IPS DF 6.9 (cell line): Measurements from ENCODE around the gene PRXL2B.

Experiments used
- DNase-seq: peaks from one replicate; pipeline ENCODE4 v3.0.0-alpha.2; 2013; ENCODE audit warnings: low read depth, low spot score
- H3K27ac ChIP-seq: one replicate; pipeline ENCODE4 v1.5.1; 2013; ENCODE audit warnings: low read length, control low read depth
- H3K27me3 ChIP-seq: 2 replicates; pipeline ENCODE4 v1.6.1; 2013; ENCODE audit warnings: mild to moderate bottlenecking, low read length; ENCODE audit not compliant: control insufficient read depth, insufficient read depth
- H3K36me3 ChIP-seq: 2 replicates; pipeline ENCODE4 v1.6.1; 2013; ENCODE audit warnings: low read length; ENCODE audit not compliant: control insufficient read depth, insufficient read depth
- H3K4me1 ChIP-seq: 2 replicates; pipeline ENCODE4 v1.6.1; 2013; ENCODE audit warnings: low read length; ENCODE audit not compliant: control insufficient read depth, insufficient read depth
- H3K4me3 ChIP-seq: 2 replicates; pipeline ENCODE4 v1.5.1; 2013; ENCODE audit warnings: mild to moderate bottlenecking, low read length
- H3K9me3 ChIP-seq: 2 replicates; pipeline ENCODE4 v1.6.1; 2013; ENCODE audit warnings: low read length, inconsistent platforms; ENCODE audit not compliant: control insufficient read depth, insufficient read depth
- WGBS: extraction: QIAGEN DNeasy Blood & Tissue Kit; methylation state at CpG from one replicate; pipeline ENCODE4 v1.1.7; 2013; ENCODE audit warnings: mixed read lengths, missing lambda C conversion rate; ENCODE audit not compliant: insufficient read length, insufficient coverage; 5-methylcytosine and 5-hydroxymethylcytosine counted together

Gene PRXL2B

GRCh38 chr1:2609319-2610035, 22.9 kb downstream of the PRXL2B start:
- peaks cover 31% of the 10 kb centered on the region for H3K9me3 ChIP-seq
- H3K4me1 ChIP-seq, result no peaks in the 10 kb centered on the region
- H3K27me3 ChIP-seq, result no peaks in the 10 kb centered on the region
- DNase-seq, result no peak
- no peak overlapping the region for H3K27ac ChIP-seq
- no peaks in the 10 kb centered on the region; the same call in 1 of the 2 replicates for H3K36me3 ChIP-seq
- WGBS, result no CpG with 5 or more reads among the region's 34 CpGs
- H3K4me3 ChIP-seq, result no peak overlapping the region

GRCh38 chr1:2610036-2610959, 23.7 kb downstream of the PRXL2B start:
- H3K4me3 ChIP-seq, result no peak overlapping the region
- no peaks in the 10 kb centered on the region; the same call in 1 of the 2 replicates for H3K36me3 ChIP-seq
- no peaks in the 10 kb centered on the region for H3K4me1 ChIP-seq
- no peaks in the 10 kb centered on the region for H3K27me3 ChIP-seq
- DNase-seq, result no peak
- no CpG with 5 or more reads among the region's 21 CpGs for WGBS
- peaks cover 28% of the 10 kb centered on the region for H3K9me3 ChIP-seq
- H3K27ac ChIP-seq, result no peak overlapping the region

GRCh38 chr1:2611031-2611501, 24.5 kb downstream of the PRXL2B start:
- Histone ChIP-seq H3K4me1 (no peaks in the 10 kb centered on the region), H3K27me3 (no peaks in the 10 kb centered on the region)

GRCh38 chr1:2611621-2612437, 25.3 kb downstream of the PRXL2B start:
- Histone ChIP-seq H3K36me3 (no peaks in the 10 kb centered on the region; the same call in 1 of the 2 replicates), H3K27me3 (no peaks in the 10 kb centered on the region), H3K4me3 (no peak overlapping the region), H3K9me3 (peaks cover 24% of the 10 kb centered on the region), H3K4me1 (no peaks in the 10 kb centered on the region), H3K27ac (no peak overlapping the region)
- no peak for DNase-seq
- WGBS, result no CpG with 5 or more reads among the region's 19 CpGs

More at GRCh38 chr1:2611031-2611501, 24.5 kb downstream of the PRXL2B start:
- Histone ChIP-seq H3K36me3 (no peaks in the 10 kb centered on the region; the same call in 1 of the 2 replicates), H3K4me3 (no peak overlapping the region), H3K9me3 (peaks cover 26% of the 10 kb centered on the region), H3K27ac (no peak overlapping the region)
- no peak for DNase-seq
- WGBS, result no CpG with 5 or more reads among the region's 24 CpGs

GRCh38 chr1:2612591-2613365, 26.2 kb downstream of the PRXL2B start:
- Histone ChIP-seq H3K4me1 (no peaks in the 10 kb centered on the region), H3K36me3 (no peaks in the 10 kb centered on the region; the same call in 1 of the 2 replicates), H3K27me3 (no peaks in the 10 kb centered on the region), H3K4me3 (no peak overlapping the region), H3K9me3 (peaks cover 23% of the 10 kb centered on the region), H3K27ac (no peak overlapping the region)
- no peak for DNase-seq
- no CpG with 5 or more reads among the region's 11 CpGs for WGBS

GRCh38 chr1:2614145-2614544, 27.6 kb downstream of the PRXL2B start:
- no peaks in the 10 kb centered on the region for H3K4me1 ChIP-seq
- no peak for DNase-seq
- H3K4me3 ChIP-seq, result no peak overlapping the region
- WGBS, result no CpG with 5 or more reads among the region's 2 CpGs
- no peaks in the 10 kb centered on the region; the same call in 1 of the 2 replicates for H3K36me3 ChIP-seq
- peaks cover 21% of the 10 kb centered on the region for H3K9me3 ChIP-seq
- H3K27ac ChIP-seq, result no peak overlapping the region
- no peaks in the 10 kb centered on the region for H3K27me3 ChIP-seq

GRCh38 chr1:2617971-2618470, 31.4 kb downstream of the PRXL2B start:
- H3K36me3 ChIP-seq, result no peaks in the 10 kb centered on the region
- H3K4me3 ChIP-seq, result no peak overlapping the region
- H3K27me3 ChIP-seq, result no peaks in the 10 kb centered on the region
- no peak for DNase-seq
- H3K27ac ChIP-seq, result no peak overlapping the region
- peaks cover 12% of the 10 kb centered on the region for H3K9me3 ChIP-seq
- H3K4me1 ChIP-seq, result no peaks in the 10 kb centered on the region
- WGBS, result no CpG with 5 or more reads among the region's 1 CpG

- H3K27ac ChIP-seq, result no peak overlapping the region
- no peak for DNase-seq
- no peaks in the 10 kb centered on the region for H3K36me3 ChIP-seq
- peaks cover 16% of the 10 kb centered on the region for H3K9me3 ChIP-seq
- no peaks in the 10 kb centered on the region for H3K4me1 ChIP-seq
- H3K27me3 ChIP-seq, result no peaks in the 10 kb centered on the region
- no CpG with 5 or more reads among the region's 12 CpGs for WGBS
- H3K4me3 ChIP-seq, result no peak overlapping the region
Observed at GRCh38 chr1:2623571-2624337, 37.2 kb downstream of the PRXL2B start.

GRCh38 chr1:2624735-2625300, 38.2 kb downstream of the PRXL2B start:
- Histone ChIP-seq H3K4me1 (no peaks in the 10 kb centered on the region), H3K36me3 (no peaks in the 10 kb centered on the region), H3K27ac (no peak overlapping the region), H3K27me3 (no peaks in the 10 kb centered on the region), H3K4me3 (no peak overlapping the region), H3K9me3 (peaks cover 19% of the 10 kb centered on the region)
- no CpG with 5 or more reads among the region's 13 CpGs for WGBS
- no peak for DNase-seq
